Duodenal mucosa (tissue), 2 donors: ENCODE data around the gene ARHGAP15.

Source experiments
- H3K27ac ChIP-seq: one replicate; pipeline ENCODE4 v1.7.0; 2013; ENCODE audit warnings: low read depth, low read length
- H3K27me3 ChIP-seq, 2 donors: one replicate each; pipeline ENCODE4 v1.7.0; 2013; ENCODE audit warnings: low read length in 2 of 2, control low read depth in 1 of 2; ENCODE audit not compliant: insufficient read depth in 2 of 2, control insufficient read depth in 1 of 2
- H3K36me3 ChIP-seq, 2 donors: one replicate each; pipeline ENCODE4 v1.7.0; 2013; ENCODE audit warnings: low read length in 2 of 2, control low read depth in 1 of 2; ENCODE audit not compliant: insufficient read depth in 2 of 2, control insufficient read depth in 1 of 2
- H3K4me1 ChIP-seq, 2 donors: one replicate each; pipeline ENCODE4 v1.7.0; 2013; ENCODE audit warnings: low read length in 2 of 2, control low read depth in 1 of 2; ENCODE audit not compliant: insufficient read depth in 2 of 2, control insufficient read depth in 1 of 2
- H3K4me3 ChIP-seq, 2 donors: one replicate each; pipeline ENCODE4 v1.7.0; 2013; ENCODE audit warnings: low read length in 2 of 2, low read depth in 1 of 2
- H3K9ac ChIP-seq, 2 donors: one replicate each; pipeline ENCODE4 v1.7.0; 2013; ENCODE audit warnings: low read length in 2 of 2, low read depth in 1 of 2
- H3K9me3 ChIP-seq, 2 donors: one replicate each; pipeline ENCODE4 v1.7.0; 2013; ENCODE audit warnings: low read length in 2 of 2, control low read depth in 1 of 2; ENCODE audit not compliant: control insufficient read depth in 1 of 2

Gene ARHGAP15

DNA sequence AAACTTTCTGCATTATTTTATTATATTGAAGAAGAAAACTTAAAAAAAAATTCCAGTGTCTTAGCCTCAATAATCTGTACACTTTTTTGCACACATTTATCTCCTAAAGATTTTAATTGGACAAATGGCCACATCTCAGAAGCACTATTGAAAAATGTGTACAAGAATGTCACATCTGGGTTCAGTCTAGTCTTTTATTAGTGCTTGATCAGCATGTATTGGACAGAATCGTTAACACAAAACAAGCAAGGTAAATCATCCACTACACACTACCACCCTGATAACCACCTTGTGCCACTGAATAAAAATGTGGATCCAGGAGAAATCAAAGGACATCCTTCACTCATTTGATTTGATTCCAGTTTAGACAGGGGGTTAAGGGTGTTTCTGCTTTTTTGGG lies 554.8 kb downstream of the ARHGAP15 start:
- Histone ChIP-seq H3K27me3 (no peaks in the 10 kb centered on the region), H3K4me1 (no peaks in the 10 kb centered on the region), H3K9ac (no peak overlapping the region), H3K9me3 (no peaks in the 10 kb centered on the region), H3K4me3 (no peak overlapping the region), H3K27ac (no peak overlapping the region), H3K36me3 (no peaks in the 10 kb centered on the region)

DNA sequence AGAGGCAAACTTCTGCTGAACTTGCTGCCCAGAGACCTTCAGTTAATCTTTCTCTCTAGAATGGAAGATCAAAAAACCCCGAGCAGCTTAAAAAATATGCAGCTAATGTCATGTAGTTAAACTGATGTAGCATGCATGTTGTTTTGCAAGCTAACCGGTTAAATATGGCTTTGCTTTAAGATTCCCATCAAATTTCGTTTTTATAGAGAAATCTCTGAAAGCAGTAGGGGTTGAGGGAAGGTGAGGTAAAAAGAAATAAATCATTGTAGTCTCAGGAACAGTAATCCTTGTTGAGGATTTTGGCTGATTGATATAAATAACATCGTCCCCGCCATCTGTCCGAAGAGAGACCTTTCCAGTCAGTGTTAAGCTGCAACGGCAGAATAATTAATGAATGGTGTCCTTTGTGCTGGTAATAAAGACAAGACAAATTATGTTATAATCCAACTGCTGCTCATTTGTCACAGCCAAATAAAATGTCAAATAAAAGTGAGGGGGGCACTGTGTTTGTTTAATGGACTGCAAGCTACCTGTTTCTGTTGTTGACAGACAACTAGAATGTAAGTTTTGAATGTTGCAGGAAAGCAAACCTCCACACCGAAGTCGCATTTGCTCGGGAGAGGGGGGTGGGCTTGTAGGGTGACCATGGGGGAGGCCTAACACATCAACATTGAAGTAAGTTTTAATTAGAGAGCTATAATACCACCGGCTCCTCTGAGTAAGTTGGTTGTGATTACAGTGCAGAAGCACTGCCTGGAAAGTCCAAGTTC lies 555.5 kb downstream of the ARHGAP15 start:
- Histone ChIP-seq H3K27me3 (no peaks in the 10 kb centered on the region), H3K36me3 (no peaks in the 10 kb centered on the region), H3K9me3 (no peaks in the 10 kb centered on the region), H3K27ac (no peak overlapping the region), H3K4me3 (no peak overlapping the region), H3K4me1 (no peaks in the 10 kb centered on the region), H3K9ac (no peak overlapping the region)

DNA sequence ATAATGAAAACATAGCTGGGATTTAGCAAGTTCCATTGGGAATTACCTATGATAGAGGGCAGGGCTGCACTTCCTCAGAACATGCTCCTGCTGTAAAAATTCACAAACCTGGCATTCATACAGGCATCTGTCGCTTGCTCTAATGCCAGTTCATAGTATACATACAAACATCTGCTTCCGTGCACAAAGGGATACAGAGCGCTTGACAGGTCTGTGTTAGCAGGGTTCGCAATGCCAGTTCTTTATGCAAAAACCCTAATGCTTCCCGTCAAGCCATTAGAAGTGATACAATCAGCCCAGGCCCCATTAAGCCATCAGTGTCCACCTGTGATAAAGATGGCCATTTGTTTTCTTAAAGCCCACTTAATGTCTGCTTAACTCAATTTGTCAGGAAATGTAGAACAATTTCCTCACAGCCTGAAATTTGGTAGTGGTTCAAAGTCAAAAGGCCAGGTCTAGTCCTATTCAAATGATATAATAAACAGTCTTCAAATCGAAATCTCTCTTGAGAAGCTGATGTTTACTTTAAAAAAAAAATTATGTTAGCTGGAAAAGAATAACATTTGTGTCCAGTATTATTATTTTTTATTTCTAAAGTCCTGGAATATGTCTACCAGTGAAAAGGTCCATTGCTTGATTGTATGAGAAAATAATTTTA lies 556.3 kb downstream of the ARHGAP15 start:
- Histone ChIP-seq H3K27me3 (no peaks in the 10 kb centered on the region), H3K4me1 (no peaks in the 10 kb centered on the region), H3K36me3 (no peaks in the 10 kb centered on the region), H3K27ac (no peak overlapping the region), H3K9me3 (no peaks in the 10 kb centered on the region), H3K9ac (no peak overlapping the region), H3K4me3 (no peak overlapping the region)

DNA sequence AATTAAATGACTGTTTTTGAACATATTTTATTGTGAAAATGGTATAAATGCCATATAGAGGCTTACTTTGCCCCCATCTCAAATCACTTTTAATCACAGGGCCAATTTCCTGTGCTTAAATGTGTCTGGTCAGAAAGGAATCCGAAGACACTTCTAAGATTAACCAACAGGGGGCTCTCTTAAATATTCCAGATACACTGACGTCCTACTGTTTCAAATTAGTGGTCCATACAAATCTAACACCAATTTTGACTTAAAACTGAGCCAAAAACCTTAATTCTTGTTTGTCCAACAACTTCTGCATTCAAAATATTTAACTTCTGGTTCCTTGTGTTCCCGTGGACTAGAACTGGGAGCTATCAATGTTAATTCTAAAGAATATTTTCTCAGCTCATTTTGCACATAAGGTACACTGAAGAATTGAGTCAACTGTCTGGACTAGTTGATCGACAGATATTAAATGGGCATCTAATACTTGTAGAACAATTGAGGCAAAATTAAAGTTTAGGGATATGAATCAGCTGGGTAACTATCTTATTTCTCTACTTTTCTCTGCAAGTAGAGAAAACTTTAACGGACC lies 557.5 kb downstream of the ARHGAP15 start:
- H3K36me3 ChIP-seq: no peaks in the 10 kb centered on the region
- H3K27ac ChIP-seq: no peak overlapping the region
- H3K9me3 ChIP-seq: no peaks in the 10 kb centered on the region
- H3K4me1 ChIP-seq: no peaks in the 10 kb centered on the region
- no peaks in the 10 kb centered on the region for H3K27me3 ChIP-seq
- H3K9ac ChIP-seq: no peak overlapping the region
- no peak overlapping the region for H3K4me3 ChIP-seq

DNA sequence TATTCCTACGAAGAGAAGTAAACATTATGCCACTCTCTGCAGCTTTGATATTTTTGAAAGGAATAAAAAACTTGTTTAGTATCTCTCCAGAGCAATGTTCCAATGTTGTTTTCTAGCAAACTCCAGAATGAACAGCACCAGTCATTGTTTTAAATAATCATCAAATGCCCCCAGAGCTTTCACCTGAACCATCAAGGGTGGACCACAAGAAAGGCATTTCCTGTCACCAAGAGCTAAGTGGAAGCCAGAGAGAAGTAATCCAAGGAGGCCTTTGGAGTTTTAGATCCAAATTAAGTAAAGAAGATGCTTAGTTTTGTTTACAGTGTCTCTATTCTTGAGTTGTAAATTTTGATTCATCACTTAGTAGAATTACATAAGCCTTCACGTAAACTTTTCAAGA lies 559.0 kb downstream of the ARHGAP15 start:
- no peaks in the 10 kb centered on the region for H3K27me3 ChIP-seq
- no peak overlapping the region for H3K27ac ChIP-seq
- no peaks in the 10 kb centered on the region for H3K36me3 ChIP-seq
- no peaks in the 10 kb centered on the region for H3K4me1 ChIP-seq
- H3K4me3 ChIP-seq: no peak overlapping the region
- no peak overlapping the region for H3K9ac ChIP-seq
- H3K9me3 ChIP-seq: no peaks in the 10 kb centered on the region

DNA sequence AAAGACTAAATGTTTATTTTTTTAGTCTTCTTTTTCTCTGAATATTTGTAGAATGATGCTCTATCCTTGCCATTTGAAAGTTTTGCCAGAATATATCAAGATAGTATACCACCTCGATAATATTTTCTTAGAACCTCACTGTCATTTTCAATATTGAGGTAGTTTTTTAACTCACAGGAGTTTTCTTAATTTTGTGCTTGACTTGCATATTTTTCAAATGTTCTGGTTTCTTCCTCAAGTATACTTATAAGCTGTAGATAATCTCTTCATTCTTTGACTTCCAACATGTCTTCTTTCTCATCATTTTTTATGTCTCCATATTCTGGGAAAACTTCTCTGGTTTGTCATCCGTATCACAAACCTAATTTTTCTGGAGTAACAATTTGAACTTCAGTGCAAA lies 559.6 kb downstream of the ARHGAP15 start:
- Histone ChIP-seq H3K4me1 (no peaks in the 10 kb centered on the region), H3K4me3 (no peak overlapping the region), H3K27ac (no peak overlapping the region), H3K36me3 (no peaks in the 10 kb centered on the region), H3K9ac (no peak overlapping the region), H3K27me3 (no peaks in the 10 kb centered on the region), H3K9me3 (no peaks in the 10 kb centered on the region)

DNA sequence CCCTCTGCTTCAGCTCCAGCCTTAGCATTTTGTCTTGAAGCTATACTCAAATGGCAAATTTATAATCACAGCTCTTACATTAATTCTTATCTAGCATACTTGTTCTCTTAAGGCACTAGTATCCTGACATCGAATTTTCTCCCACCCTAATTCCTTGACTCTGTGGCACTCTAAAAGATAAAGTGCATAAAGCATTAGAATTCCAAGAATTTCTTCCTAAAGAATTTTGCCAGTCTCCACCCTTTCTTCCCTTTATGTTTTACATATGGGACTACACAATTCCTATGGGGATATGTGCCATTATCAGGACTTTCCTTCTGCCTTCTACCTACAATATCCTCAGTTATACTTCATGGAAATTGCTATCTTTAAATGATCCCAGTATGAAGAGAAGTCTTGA lies 560.3 kb downstream of the ARHGAP15 start:
- Histone ChIP-seq H3K36me3 (no peaks in the 10 kb centered on the region), H3K27me3 (no peaks in the 10 kb centered on the region), H3K4me1 (no peaks in the 10 kb centered on the region), H3K9ac (no peak overlapping the region), H3K4me3 (no peak overlapping the region), H3K9me3 (no peaks in the 10 kb centered on the region), H3K27ac (no peak overlapping the region)

DNA sequence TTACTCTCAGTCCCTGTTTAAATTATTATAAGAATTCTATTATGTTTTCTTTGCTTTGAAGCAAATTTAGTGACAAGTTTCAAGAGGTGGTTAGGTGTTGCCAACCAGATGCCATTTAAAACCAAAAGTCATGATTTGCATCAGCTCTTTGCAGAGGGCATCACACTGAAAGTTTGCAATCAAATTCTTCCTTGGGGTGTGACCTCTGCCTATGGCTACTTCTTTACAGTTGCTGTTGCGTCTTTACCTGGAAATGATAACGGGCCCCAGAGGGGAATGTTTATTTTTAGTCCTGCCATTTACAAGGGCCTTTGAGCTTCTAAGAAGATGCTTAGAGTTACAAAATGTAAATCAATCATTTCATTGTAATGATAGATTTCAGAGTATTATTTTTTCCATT lies 561.0 kb downstream of the ARHGAP15 start:
- H3K4me3 ChIP-seq: no peak overlapping the region
- H3K9ac ChIP-seq: no peak overlapping the region
- no peaks in the 10 kb centered on the region for H3K27me3 ChIP-seq
- H3K27ac ChIP-seq: no peak overlapping the region
- no peaks in the 10 kb centered on the region for H3K9me3 ChIP-seq
- no peaks in the 10 kb centered on the region for H3K36me3 ChIP-seq
- no peaks in the 10 kb centered on the region for H3K4me1 ChIP-seq

DNA sequence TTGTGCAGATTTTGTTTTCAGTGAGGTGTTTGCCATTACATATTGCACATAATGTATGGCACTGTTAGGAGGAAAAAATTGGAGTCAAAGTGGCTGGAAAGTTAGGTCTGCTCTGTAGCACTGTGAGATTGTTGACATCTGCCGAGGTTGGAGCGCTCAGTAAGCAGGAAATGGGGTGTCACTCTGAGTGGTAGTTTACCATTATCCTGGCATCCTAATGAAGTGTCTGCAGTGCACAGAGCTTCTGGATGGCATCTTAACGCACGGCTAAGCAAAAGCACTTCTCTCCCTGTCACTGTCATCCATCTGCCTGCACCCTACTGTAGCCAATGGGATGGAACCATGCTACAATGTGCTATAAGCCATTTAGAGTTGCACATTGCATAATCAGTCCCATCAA lies 561.9 kb downstream of the ARHGAP15 start:
- no peak overlapping the region for H3K4me3 ChIP-seq
- no peak overlapping the region for H3K9ac ChIP-seq
- no peaks in the 10 kb centered on the region for H3K4me1 ChIP-seq
- no peaks in the 10 kb centered on the region for H3K9me3 ChIP-seq
- no peak overlapping the region for H3K27ac ChIP-seq
- no peaks in the 10 kb centered on the region for H3K27me3 ChIP-seq
- H3K36me3 ChIP-seq: no peaks in the 10 kb centered on the region

DNA sequence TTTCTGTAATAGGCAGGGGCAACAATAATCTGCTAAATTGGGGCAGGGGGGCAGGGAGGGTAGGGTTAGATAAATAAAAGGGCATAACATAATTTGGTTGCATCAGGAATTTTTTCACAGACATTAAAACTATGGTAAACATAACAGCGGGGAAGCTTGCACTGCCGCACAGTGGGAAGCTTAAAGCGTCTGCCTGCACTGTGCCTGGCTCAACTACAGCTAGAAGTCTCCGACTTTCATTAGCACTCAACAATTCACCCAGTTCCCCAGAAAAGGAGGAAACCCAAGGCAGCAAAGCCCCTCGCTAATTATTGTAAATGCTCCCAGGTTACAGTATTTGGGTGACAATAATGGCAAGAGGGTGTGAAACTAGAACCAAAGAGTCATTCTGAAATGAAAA lies 562.9 kb downstream of the ARHGAP15 start:
- no peaks in the 10 kb centered on the region for H3K36me3 ChIP-seq
- H3K27ac ChIP-seq: no peak overlapping the region
- no peaks in the 10 kb centered on the region for H3K4me1 ChIP-seq
- H3K27me3 ChIP-seq: no peaks in the 10 kb centered on the region
- H3K9ac ChIP-seq: no peak overlapping the region
- H3K4me3 ChIP-seq: no peak overlapping the region
- H3K9me3 ChIP-seq: no peaks in the 10 kb centered on the region
